Immature natural killer cell (primary cell): ENCODE results near the gene BRIX1. TPM values are rescaled to one million over a fixed set of nuclear protein-coding genes. Genes with fewer than 3 reads are reported as not detected.

ENCODE experiments used
- DNase-seq, 3 donors: peaks; one replicate each; pipeline ENCODE4 v3.0.0; 2022; ENCODE audit warnings: mixed read lengths in 1 of 3
- H3K27ac Mint-ChIP-seq, 6 donors: one replicate each; pipeline ENCODE4 v1.8.0; 2020; ENCODE audit warnings: mixed read lengths in 6 of 6, mild to moderate bottlenecking in 5 of 6, inconsistent platforms in 4 of 6, moderate library complexity in 3 of 6
- H3K27me3 Mint-ChIP-seq, 3 donors: one replicate each; pipeline ENCODE4 v1.8.0; 2020 to 2021; ENCODE audit warnings: low read depth in 3 of 3, mild to moderate bottlenecking in 3 of 3, mixed read lengths in 3 of 3, moderate library complexity in 3 of 3, inconsistent platforms in 1 of 3
- H3K36me3 Mint-ChIP-seq, 3 donors: one replicate each; pipeline ENCODE4 v1.8.0; 2020; ENCODE audit warnings: mixed read lengths in 3 of 3, inconsistent platforms in 2 of 3, mild to moderate bottlenecking in 2 of 3
- H3K4me1 Mint-ChIP-seq, 2 donors: one replicate each; pipeline ENCODE4 v1.8.0; 2020; ENCODE audit warnings: inconsistent platforms in 2 of 2, mild to moderate bottlenecking in 2 of 2, mixed read lengths in 2 of 2, moderate library complexity in 1 of 2
- H3K4me3 Mint-ChIP-seq, 5 donors: one replicate each; pipeline ENCODE4 v1.8.0; 2020; ENCODE audit warnings: mild to moderate bottlenecking in 5 of 5, mixed read lengths in 5 of 5, inconsistent platforms in 3 of 5, moderate library complexity in 3 of 5
- H3K9me3 Mint-ChIP-seq, 6 donors: one replicate each; pipeline ENCODE4 v1.8.0; 2020; ENCODE audit warnings: mild to moderate bottlenecking in 6 of 6, mixed read lengths in 6 of 6, inconsistent platforms in 4 of 6, moderate library complexity in 3 of 6
- polyA plus RNA-seq, 3 donors: library from polyadenylated mRNA; unstranded; fragments of 300-500 nt; fragmentation: Illumina TruSeq; gene quantifications; one replicate each; pipeline ENCODE4 v1.2.3, GENCODE V29; 2021

Gene BRIX1
- polyA plus RNA-seq, 3 donors from 2014 or later: 29.7 to 43.1 (median 32.4) TPM

DNA sequence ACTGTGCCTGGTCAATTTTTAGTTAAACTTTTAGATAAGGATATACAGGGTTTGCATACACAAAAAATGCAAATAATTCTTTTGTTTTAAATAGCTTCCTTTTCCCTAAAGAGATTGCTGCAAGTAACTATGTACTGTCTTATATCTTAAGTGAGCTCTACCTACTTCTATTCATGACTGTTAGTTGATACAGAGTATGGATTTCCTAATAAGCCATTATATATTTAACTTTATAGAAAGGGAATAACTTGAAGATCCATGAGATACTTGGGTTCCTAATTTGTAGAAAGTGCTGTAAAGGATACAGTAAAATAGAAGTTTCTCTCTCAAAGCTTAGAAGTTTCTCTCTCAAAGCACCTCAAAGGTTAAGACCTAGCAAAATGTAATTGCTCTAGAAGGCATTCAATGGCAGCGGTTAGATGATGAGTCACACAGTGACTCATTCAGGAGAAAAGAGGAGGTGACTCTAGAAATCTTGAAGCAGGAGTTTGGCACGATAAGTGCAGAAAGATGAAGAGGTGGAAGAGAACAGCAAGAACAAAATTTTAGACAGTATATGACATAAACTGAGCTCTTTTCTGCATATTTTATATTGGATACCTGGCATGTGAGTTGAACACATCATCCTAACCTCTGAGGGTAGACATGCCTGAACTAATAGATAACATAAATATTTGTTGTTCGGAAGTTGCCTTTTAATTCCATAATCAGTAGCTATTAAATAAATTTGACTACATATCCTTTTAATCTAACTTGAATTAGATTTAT is 8.4 kb downstream of the BRIX1 start:
- H3K4me1 Mint-ChIP-seq: peaks cover 2 to 9% of the 10 kb centered on the region in 2 donors
- no peak overlapping the region for H3K4me3 Mint-ChIP-seq
- no peaks in the 10 kb centered on the region for H3K9me3 Mint-ChIP-seq
- H3K36me3 Mint-ChIP-seq: peaks cover 15 to 37% (median 17%) of the 10 kb centered on the region in 3 donors
- H3K27ac Mint-ChIP-seq: peak overlapping the region in 2 of 6 donors; percentile 17 to 55
- no peak for DNase-seq
- no peaks in the 10 kb centered on the region for H3K27me3 Mint-ChIP-seq

DNA sequence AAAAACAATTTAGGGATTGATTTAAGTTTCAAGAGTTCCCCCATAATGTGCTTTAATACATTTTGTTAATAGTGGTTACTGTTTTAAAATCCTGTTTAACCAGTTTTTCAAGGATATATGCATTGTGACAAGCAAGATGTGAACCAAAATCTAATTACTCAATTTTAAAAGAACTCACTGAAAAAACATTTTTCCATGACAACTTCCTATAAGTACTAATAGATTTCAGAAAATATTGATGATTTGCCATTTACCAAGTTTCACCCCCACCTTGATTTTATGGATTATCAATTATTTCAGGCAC is 8.9 kb downstream of the BRIX1 start:
- H3K9me3 Mint-ChIP-seq: no peaks in the 10 kb centered on the region
- peaks cover 0 to 4% (median 3%) of the 10 kb centered on the region in 3 donors for H3K27me3 Mint-ChIP-seq
- peaks cover 5 to 14% of the 10 kb centered on the region in 2 donors for H3K4me1 Mint-ChIP-seq
- no peak overlapping the region for H3K27ac Mint-ChIP-seq
- peaks cover 15 to 37% (median 17%) of the 10 kb centered on the region in 3 donors for H3K36me3 Mint-ChIP-seq
- no peak overlapping the region for H3K4me3 Mint-ChIP-seq
- DNase-seq: no peak

DNA sequence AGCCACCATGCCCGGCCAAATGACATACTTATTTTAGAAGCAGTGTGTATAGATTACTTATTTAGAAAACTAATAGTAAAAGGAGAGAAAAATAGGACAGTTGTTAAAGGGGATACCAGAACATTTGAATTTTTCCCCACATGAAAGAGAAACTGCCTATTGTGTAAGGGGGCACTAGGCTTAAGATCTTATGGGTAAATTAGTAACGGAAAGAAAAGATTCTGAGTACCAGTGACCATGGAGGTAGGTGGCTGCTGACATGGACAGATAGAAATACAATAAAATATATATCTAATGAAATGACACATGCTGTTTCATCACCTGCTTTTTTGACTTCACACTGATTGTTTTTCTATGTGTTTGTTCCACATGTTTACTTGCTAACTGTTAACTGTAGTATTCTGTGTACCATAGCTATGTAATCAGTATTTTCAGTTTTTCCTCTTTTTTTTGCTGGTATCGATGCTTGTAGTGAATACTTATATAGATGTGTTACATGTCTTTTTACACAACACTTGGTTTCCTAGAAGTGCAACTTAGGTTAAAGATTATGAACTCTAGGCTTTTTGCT is 10.9 kb downstream of the BRIX1 start:
- Mint-ChIP-seq H3K36me3 (peaks cover 13 to 28% (median 15%) of the 10 kb centered on the region in 3 donors), H3K27ac (no peak overlapping the region), H3K9me3 (no peaks in the 10 kb centered on the region), H3K27me3 (peaks cover 0 to 5% (median 3%) of the 10 kb centered on the region in 3 donors), H3K4me3 (no peak overlapping the region), H3K4me1 (peaks cover 18 to 28% of the 10 kb centered on the region in 2 donors)
- DNase-seq: no peak

DNA sequence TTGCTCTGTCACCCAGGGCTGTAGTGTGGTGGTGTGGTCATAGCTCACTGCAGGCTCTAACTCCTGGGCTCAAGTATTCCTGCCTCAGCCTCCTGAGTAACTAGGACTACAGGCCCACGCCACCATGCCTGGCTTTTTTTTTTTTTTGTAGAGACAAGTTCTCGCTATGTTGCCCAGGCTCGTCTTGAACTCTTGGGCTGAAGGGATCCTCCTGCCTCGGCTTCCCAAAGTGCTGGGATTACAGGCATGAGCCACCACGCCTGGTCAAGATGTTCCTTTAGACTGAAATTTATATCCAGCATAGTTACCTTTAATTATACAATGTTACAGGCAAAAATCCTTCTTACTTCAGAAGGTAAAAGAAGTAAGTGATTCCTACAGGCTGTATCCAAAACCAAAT is 12.3 kb downstream of the BRIX1 start:
- peaks cover 9 to 22% (median 12%) of the 10 kb centered on the region in 3 donors for H3K36me3 Mint-ChIP-seq
- peaks cover 23 to 35% of the 10 kb centered on the region in 2 donors for H3K4me1 Mint-ChIP-seq
- no peak overlapping the region for H3K27ac Mint-ChIP-seq
- peaks cover 0 to 5% (median 3%) of the 10 kb centered on the region in 3 donors for H3K27me3 Mint-ChIP-seq
- H3K4me3 Mint-ChIP-seq: peak overlapping the region in 1 of 5 donors; percentile 33
- H3K9me3 Mint-ChIP-seq: no peaks in the 10 kb centered on the region
- DNase-seq: no peak

DNA sequence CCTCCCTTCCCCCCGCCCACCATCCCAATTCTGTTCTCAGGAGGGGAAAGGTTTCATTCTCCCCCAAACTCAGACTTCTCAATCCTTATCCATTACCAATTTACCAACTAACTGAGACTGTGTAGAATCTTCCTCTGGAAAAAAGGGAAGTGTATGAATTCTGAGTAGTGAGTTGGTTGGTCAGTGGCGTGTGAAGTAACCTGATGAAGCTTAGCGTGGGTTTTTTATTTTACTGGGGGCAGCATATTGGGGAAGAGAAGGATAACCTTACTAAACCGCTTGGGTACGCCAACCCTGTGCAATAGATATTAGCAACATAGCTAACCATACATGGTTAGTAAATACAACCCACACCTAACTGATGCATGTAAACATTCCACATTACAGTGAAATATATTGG is 12.8 kb downstream of the BRIX1 start:
- peak overlapping the region in 1 of 6 donors; percentile 28 for H3K27ac Mint-ChIP-seq
- peaks cover 0 to 5% (median 3%) of the 10 kb centered on the region in 3 donors for H3K27me3 Mint-ChIP-seq
- H3K4me1 Mint-ChIP-seq: peaks cover 23 to 35% of the 10 kb centered on the region in 2 donors
- peaks cover 8 to 21% (median 11%) of the 10 kb centered on the region in 3 donors for H3K36me3 Mint-ChIP-seq
- peak overlapping the region in 3 of 5 donors; percentile 46 to 92 (median 92) for H3K4me3 Mint-ChIP-seq
- H3K9me3 Mint-ChIP-seq: no peaks in the 10 kb centered on the region
- DNase-seq: no peak

DNA sequence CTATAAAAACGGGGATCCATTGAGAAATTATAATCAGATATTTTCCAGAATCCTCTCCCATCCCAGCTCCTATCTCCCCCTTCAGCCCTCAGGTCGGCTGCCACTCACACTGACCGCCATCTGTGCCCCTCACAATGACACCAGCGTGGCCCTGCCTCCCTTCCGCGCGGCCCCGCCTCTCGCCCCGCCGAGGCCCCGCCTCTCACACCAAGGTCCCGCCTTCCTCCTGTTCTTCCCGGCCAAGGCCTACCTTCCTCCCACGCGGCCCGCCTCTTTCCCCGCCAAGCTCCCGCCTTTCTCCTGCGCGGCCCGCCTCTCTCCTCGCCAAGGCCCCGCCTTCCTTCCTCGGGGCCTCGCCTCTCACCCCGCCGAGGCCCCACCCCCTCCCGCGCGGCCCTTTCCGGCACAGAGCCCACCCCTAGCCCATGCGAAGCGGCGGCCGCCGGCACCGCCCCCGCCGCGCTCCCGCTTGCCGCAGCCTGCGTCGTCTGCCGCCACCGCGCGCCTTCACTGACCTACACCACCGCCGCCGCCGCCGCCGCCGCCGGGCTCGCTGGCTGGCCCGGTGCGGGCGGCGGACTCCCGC is 13.7 kb downstream of the BRIX1 start, which contains the start of gene DNAJC21:
Gene DNAJC21 (plus strand): TSS at position 426 of the 586 bp plus-strand sequence. CDS start 261 bp downstream, outside the sequence.
- Mint-ChIP-seq H3K27ac (peak within 1 kb of the TSS; percentile 91 to 96 (median 94)), H3K4me1 (peaks cover 29 to 41% of the 10 kb centered on the region in 2 donors), H3K4me3 (peak within 1 kb of the TSS; percentile 92 to 96 (median 94)), H3K27me3 (peaks cover 0 to 5% (median 3%) of the 10 kb centered on the region in 3 donors), H3K36me3 (peaks cover 4 to 15% (median 11%) of the 10 kb centered on the region in 3 donors), H3K9me3 (no peaks in the 10 kb centered on the region)
- DNase-seq: peak; percentile 98

DNA sequence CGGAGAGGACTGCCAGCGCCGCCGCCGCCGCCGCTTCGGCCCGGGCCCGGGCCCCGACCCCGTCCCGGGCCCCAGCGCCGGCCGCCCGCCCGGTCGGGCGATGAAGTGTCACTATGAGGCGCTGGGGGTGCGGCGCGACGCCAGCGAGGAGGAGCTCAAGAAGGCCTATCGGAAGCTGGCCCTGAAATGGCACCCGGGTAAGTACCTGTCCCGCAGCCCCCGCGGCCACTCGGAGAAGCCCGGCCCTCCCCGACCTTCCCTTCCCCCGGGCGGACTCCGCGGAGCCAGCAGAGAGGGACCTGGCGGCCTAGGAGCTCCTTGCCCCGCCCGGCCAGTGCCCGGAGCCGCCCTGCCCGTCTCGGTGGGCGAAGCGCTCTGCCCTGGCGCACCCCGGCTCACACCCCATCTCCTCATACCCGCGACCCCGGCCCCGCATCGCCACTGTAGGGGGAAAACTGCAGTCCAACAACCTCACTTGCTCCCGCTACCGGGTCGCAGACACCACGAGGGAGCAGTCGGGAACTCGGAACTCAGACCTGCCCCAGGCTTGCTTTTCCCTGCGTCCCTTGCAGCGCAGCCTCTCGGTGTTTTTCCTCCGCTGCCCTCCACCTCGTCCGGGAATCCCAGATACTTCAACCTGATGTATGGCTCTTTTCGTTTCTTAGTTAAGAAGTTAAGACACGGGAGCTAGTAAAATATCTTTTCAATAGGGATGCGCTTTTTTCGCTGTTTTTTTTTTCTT is 14.4 kb downstream of the BRIX1 start:
- H3K27ac Mint-ChIP-seq: peak overlapping the region; percentile 91 to 96 (median 94)
- H3K36me3 Mint-ChIP-seq: peaks cover 2 to 11% (median 11%) of the 10 kb centered on the region in 3 donors
- peak overlapping the region; percentile 91 to 96 (median 94) for H3K4me3 Mint-ChIP-seq
- DNase-seq: peak; percentile 82 to 85 (median 83)
- H3K9me3 Mint-ChIP-seq: no peaks in the 10 kb centered on the region
- H3K27me3 Mint-ChIP-seq: peaks cover 0 to 5% (median 3%) of the 10 kb centered on the region in 3 donors
- H3K4me1 Mint-ChIP-seq: peaks cover 29 to 41% of the 10 kb centered on the region in 2 donors

DNA sequence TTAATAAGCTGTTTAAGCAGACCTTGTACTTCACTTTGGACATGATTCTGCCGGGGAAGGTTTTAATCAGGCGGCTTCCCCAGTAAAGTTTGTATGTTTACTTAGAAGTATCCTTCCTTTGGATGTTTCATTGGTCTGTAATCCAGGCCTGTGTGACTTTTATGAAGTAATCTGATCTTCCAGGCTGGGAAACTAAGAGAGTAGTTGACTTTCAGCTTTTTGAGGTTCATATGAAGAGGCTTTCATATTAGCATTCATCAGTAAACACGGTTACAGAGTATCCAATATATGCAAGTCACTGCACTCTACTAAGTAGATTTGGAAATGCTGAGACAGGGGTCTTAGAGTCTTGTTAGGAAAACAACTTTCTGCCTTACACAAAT is 14.9 kb downstream of the BRIX1 start:
- Mint-ChIP-seq H3K36me3 (peaks cover 5 to 8% (median 6%) of the 10 kb centered on the region in 3 donors), H3K9me3 (no peaks in the 10 kb centered on the region), H3K27me3 (peaks cover 0 to 5% (median 3%) of the 10 kb centered on the region in 3 donors), H3K27ac (peak overlapping the region; percentile 91 to 96 (median 94)), H3K4me3 (peak overlapping the region; percentile 91 to 96 (median 94)), H3K4me1 (peaks cover 29 to 41% of the 10 kb centered on the region in 2 donors)
- DNase-seq: no peak

DNA sequence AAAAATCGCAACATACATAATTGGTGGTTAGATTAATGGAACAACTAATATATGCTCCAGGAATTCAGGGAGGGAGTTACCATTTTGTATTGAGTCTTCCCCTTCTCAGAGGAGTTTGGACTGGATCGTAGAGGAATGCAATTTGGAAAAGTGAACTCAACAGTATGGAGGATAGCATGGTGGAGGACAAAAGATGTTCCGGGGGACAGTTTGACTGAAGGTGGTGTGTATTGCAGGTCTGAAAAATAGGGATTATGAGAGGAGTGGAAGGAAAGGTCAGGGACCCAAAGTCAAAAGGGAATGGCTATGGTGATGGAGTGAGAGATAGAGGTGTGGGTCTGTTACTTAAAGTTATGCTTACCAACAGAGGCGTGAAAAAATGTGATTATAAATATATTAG is 15.4 kb downstream of the BRIX1 start:
- H3K36me3 Mint-ChIP-seq: peaks cover 4 to 8% (median 5%) of the 10 kb centered on the region in 3 donors

DNA sequence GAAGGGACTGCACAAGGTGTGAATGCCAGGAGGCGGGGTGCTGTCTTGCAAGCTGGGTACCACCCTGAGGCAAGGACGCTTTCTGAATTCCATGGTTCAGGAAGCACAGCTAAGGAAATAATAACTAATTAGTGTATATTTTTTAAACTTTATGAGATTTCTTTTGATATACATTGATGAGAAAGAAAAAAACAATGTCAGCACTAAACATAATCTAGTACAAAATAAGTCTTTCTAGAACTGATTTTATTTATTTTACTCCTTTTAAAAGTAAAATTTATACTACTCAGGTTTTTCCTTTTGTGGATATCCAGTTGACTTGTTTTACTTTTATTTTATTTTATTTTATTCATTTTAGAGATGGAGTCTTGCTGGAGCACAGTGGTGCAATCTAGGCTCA is 17.4 kb downstream of the BRIX1 start:
- peaks cover 0 to 7% (median 3%) of the 10 kb centered on the region in 3 donors for H3K27me3 Mint-ChIP-seq
- H3K27ac Mint-ChIP-seq: no peak overlapping the region
- peaks cover 10 to 11% (median 10%) of the 10 kb centered on the region in 3 donors for H3K36me3 Mint-ChIP-seq
- no peaks in the 10 kb centered on the region for H3K9me3 Mint-ChIP-seq
- no peak overlapping the region for H3K4me3 Mint-ChIP-seq
- no peak for DNase-seq
- H3K4me1 Mint-ChIP-seq: peaks cover 29 to 41% of the 10 kb centered on the region in 2 donors

More for the DNA sequence above, 15.4 kb downstream of the BRIX1 start:
- no peaks in the 10 kb centered on the region for H3K9me3 Mint-ChIP-seq
- peak overlapping the region; percentile 91 to 96 (median 94) for H3K27ac Mint-ChIP-seq
- peak overlapping the region; percentile 91 to 96 (median 94) for H3K4me3 Mint-ChIP-seq
- peaks cover 0 to 5% (median 3%) of the 10 kb centered on the region in 3 donors for H3K27me3 Mint-ChIP-seq
- DNase-seq: no peak
- H3K4me1 Mint-ChIP-seq: peaks cover 29 to 41% of the 10 kb centered on the region in 2 donors

DNA sequence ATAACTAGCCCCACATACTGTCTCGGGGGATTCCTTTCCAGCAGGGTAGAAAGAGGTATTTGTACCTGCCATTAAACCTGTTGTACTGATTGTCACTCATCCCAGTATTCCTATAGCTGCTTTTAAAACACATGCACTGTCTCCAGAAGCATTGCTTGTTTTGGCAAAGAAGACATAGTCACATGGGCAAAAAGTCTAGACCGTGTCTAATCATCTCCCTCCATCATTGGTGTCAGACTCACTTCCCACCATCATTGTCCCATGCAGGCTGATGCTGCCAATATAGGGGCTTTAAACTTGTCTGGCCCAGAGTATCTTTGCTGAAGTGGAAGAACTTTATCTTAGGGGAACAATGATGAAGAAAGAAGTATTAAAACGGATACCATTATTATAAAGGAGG is 26.4 kb downstream of the BRIX1 start:
- Mint-ChIP-seq H3K9me3 (no peaks in the 10 kb centered on the region), H3K27ac (no peak overlapping the region), H3K4me3 (no peak overlapping the region)

DNA sequence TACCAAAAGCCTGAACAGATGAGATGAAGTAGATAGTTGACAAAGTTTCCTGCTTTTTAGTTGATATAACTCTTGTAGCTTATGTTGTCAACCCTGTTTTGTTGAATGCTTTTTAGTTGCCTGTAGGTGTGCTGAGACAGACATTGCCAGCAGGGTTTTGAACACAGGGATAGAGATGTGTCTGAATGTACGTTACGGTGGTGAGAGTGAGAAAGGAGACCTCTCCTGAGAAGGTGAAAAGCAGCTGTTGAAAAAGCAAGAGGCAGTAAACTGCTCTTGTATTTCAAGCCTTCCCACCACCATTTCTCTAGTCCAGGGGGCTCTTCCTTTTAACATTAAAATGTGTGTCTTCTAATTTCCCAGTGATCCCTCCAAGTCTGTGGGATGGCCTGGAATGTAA is 28.5 kb downstream of the BRIX1 start:
- Mint-ChIP-seq H3K36me3 (peaks cover 19 to 55% (median 34%) of the 10 kb centered on the region in 3 donors), H3K4me1 (no peaks in the 10 kb centered on the region), H3K9me3 (no peaks in the 10 kb centered on the region), H3K27me3 (peaks cover 0 to 3% (median 0%) of the 10 kb centered on the region in 3 donors), H3K27ac (no peak overlapping the region), H3K4me3 (no peak overlapping the region)
- no peak for DNase-seq

More for the DNA sequence above, 26.4 kb downstream of the BRIX1 start:
- no peak for DNase-seq
- peaks cover 27 to 53% (median 42%) of the 10 kb centered on the region in 3 donors for H3K36me3 Mint-ChIP-seq
- H3K27me3 Mint-ChIP-seq: peaks cover 0 to 3% (median 1%) of the 10 kb centered on the region in 3 donors
- H3K4me1 Mint-ChIP-seq: no peaks in the 10 kb centered on the region

DNA sequence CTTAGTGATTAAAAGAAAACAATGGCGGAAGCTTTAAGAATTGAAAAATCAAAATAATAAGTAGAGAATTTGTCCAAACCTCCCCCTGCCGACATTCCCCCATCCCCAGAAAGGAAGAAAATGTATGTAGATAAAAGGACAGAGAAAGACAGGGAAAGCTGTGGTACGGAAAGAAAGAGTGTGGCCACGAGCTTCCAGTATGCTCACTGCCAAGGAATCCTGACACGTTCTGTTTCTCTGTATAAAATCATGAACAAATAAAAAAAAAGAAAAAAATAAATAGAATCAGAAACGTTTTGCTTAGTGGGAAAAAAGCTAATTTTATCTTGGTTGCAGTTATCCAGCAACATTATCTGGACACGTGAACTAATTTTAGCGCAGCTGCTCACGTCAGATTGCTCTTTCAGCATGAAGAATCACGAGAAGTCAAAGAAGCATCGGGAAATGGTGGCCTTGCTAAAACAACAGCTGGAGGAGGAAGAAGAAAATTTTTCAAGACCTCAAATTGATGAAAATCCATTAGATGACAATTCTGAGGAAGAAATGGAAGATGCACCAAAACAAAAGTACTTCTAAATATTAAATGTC is 29.0 kb downstream of the BRIX1 start:
- peaks cover 20 to 58% (median 35%) of the 10 kb centered on the region in 3 donors for H3K36me3 Mint-ChIP-seq
- no peaks in the 10 kb centered on the region for H3K9me3 Mint-ChIP-seq
- no peaks in the 10 kb centered on the region for H3K4me1 Mint-ChIP-seq
- no peak overlapping the region for H3K27ac Mint-ChIP-seq
- H3K4me3 Mint-ChIP-seq: no peak overlapping the region
- peaks cover 0 to 3% (median 0%) of the 10 kb centered on the region in 3 donors for H3K27me3 Mint-ChIP-seq
- no peak for DNase-seq
